Activated naive CD4-positive, alpha-beta T cell treated with anti-CD3 and anti-CD28 coated beads for 36 hours (primary cell): ENCODE results near the gene TRERF1. TPM values are rescaled to one million over a fixed set of nuclear protein-coding genes. Genes with fewer than 3 reads are reported as not detected.
A peak's percentile ranks its signal among the peaks of the same experiment; 100 is the strongest.

Experiments
- CTCF ChIA-PET: fragments of 350-600 bp; sonication (Branson Sonifier 250); formaldehyde crosslinking; loops from one replicate; lab custom pipeline; 2021; ENCODE audit warnings: antibody characterized with exemption; lab: Charles Lee
- DNase-seq: peaks from one replicate; pipeline ENCODE4 v3.0.0-alpha.2; 2020
- H3K27ac Mint-ChIP-seq: one replicate; pipeline ENCODE4 v1.8.0; 2021; ENCODE audit warnings: mild to moderate bottlenecking, mixed read lengths
- H3K27me3 Mint-ChIP-seq: one replicate; pipeline ENCODE4 v1.8.0; 2021; ENCODE audit warnings: low read depth, mixed read lengths
- H3K36me3 Mint-ChIP-seq: one replicate; pipeline ENCODE4 v1.8.0; 2021; ENCODE audit warnings: low read depth, mixed read lengths
- H3K4me1 Mint-ChIP-seq: one replicate; pipeline ENCODE4 v1.8.0; 2021; ENCODE audit warnings: low read depth, mixed read lengths
- H3K4me3 Mint-ChIP-seq: one replicate; pipeline ENCODE4 v1.8.0; 2021; ENCODE audit warnings: mild to moderate bottlenecking, moderate library complexity, mixed read lengths
- H3K9me3 Mint-ChIP-seq: one replicate; pipeline ENCODE4 v1.8.0; 2021; ENCODE audit warnings: mixed read lengths
- intact Hi-C: fragments of 100-400 bp; cut with micrococcal nuclease; formaldehyde crosslinking; loops from one replicate; pipeline ENCODE4 v1.15.1; 2023
- total RNA-seq, 2 experiments: library from RNA; stranded (reverse); gene quantifications; one replicate each; pipeline ENCODE4 v1.2.3, GENCODE V29; 2021

TRERF1 gene
- total RNA-seq, 2 experiments from 2014 or later: 6.7 to 6.9 TPM

DNA sequence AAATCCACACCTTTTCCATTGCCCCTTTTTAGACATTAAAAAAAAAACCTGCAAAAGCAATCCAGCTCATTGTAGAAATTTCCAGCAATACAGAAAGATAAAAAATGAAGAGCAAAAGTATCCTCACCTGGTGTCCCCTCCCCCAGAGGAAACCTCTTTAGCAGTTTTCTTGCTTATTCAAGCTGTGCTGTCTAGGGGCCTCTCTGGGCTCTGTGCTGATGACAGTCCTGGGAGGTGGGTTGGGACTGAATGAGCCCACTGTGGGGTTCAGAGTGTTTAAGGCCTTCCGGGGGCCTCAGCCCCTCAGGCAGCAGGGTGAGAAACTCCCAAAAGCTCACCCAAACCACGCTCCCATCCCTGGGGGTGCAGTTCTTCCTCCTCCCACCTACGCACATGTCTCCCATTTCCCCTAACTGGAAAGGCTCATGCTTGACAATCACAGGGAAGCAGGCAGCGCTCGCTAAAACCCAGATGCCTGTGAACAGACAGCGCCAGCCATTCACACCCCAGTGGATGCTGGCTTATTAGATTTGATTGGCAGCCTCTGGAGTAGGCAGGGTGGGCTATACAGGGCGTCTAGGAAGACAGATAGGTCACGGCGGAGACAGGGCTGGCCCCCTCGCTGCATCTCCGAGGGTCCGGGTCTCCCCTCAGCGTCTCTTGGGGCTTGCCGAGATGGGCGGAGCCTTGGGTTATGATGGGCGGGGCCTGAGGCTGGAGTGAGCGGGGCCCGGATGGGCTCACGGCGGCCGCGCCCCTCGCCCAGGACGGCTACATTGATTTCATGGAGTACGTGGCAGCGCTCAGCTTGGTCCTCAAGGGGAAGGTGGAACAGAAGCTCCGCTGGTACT is 274.0 kb downstream of the TRERF1 start:
- H3K4me1 Mint-ChIP-seq: no peaks in the 10 kb centered on the region
- no peaks in the 10 kb centered on the region for H3K9me3 Mint-ChIP-seq
- H3K36me3 Mint-ChIP-seq: no peaks in the 10 kb centered on the region
- no peaks in the 10 kb centered on the region for H3K27me3 Mint-ChIP-seq
- no peak for DNase-seq
- CTCF ChIA-PET: interaction anchor here (0.7 to 1.0 kb wide), 3 partner anchors 73 to 953 kb away, joined by 3 to 4 read pairs (median 4); no protein-coding TSS in a partner anchor
- no peak overlapping the region for H3K4me3 Mint-ChIP-seq
- no peak overlapping the region for H3K27ac Mint-ChIP-seq
- intact Hi-C loops: loop anchor here (5.0 kb wide), 1 partner anchor 40 kb away; the partner anchor contains the start of gene MRPS10

GRCh38 chr6:42176981-42177380 is 274.7 kb downstream of the TRERF1 start:
- intact Hi-C loops: loop anchor here (5.0 kb wide), 1 partner anchor 40 kb away; the partner anchor contains the start of gene MRPS10
- Mint-ChIP-seq H3K9me3 (no peaks in the 10 kb centered on the region), H3K4me3 (no peak overlapping the region), H3K36me3 (no peaks in the 10 kb centered on the region), H3K27ac (no peak overlapping the region), H3K4me1 (no peaks in the 10 kb centered on the region), H3K27me3 (no peaks in the 10 kb centered on the region)
- DNase-seq: no peak
- CTCF ChIA-PET: no interaction called here

GRCh38 chr6:42175860-42176259 is 275.9 kb downstream of the TRERF1 start:
- Mint-ChIP-seq H3K4me1 (no peaks in the 10 kb centered on the region), H3K4me3 (no peak overlapping the region), H3K9me3 (no peaks in the 10 kb centered on the region), H3K27me3 (no peaks in the 10 kb centered on the region), H3K36me3 (no peaks in the 10 kb centered on the region), H3K27ac (no peak overlapping the region)
- peak; percentile 13 for DNase-seq
- intact Hi-C loops: loop anchor here (5.0 kb wide), 1 partner anchor 41 kb away; the partner anchor contains the start of gene MRPS10
- CTCF ChIA-PET: no interaction called here

Other genes with a start within 250 kb of the TRERF1 start
- 10 to 100 TPM; 39.7 to 40.7 TPM for gene MRPS10, start 234.1 kb downstream of the TRERF1 start, total RNA-seq
- gene UBR2, start 112.1 kb upstream of the TRERF1 start, total RNA-seq: 10 to 100 TPM; 23.1 to 23.5 TPM